Measurements from ENCODE around the gene NLGN2. TPM values are rescaled to one million over a fixed set of nuclear protein-coding genes. Genes with fewer than 3 reads are reported as not detected.
"Not testable (repeated sequence)": the region's sequence is repeated elsewhere in the genome, so short reads cannot be mapped to it uniquely, and the experiment has no call there.

Gene NLGN2
- total and polyA plus RNA-seq, 8 donors: 1.7 to 42.0 (median 6.7) TPM

GRCh38 chr17:7367083-7367482 is 40.6 kb upstream of the NLGN2 start:
- no peaks in the 10 kb centered on the region for H3K4me1 ChIP-seq
- no peak for TF ChIP-seq POLR2AphosphoS5 (IDR thresholded peaks at IDR 0.05)
- no peak for TF ChIP-seq POLR2A (IDR thresholded peaks at IDR 0.05)
- no peak for TF ChIP-seq CTCF (IDR thresholded peaks at IDR 0.05)
- no peak for TF ChIP-seq EP300 (IDR thresholded peaks at IDR 0.05)
- intact Hi-C loops (cut with DNase I; ENCODE audit: low total_unique reads): loop anchor here (10.0 kb wide), 1 partner anchor 58 kb away; the partner anchor contains the start of genes SPEM1, SPEM2 and SPEM3
- H3K27me3 ChIP-seq: peaks cover 0 to 13% (median 0%) of the 10 kb centered on the region in 3 donors
- no peaks in the 10 kb centered on the region for H3K9me3 ChIP-seq
- WGBS, 5 donors: 80 to 85% (median 82%) methylated on average over 7 to 8 of the region's 8 CpGs
- H3K4me3 ChIP-seq: no peak overlapping the region
- no peak for DNase-seq
- no peaks in the 10 kb centered on the region for H3K36me3 ChIP-seq
- H3K27ac ChIP-seq: no peak overlapping the region

- Histone ChIP-seq H3K4me3 (no peak overlapping the region), H3K27me3 (peaks cover 0 to 13% (median 0%) of the 10 kb centered on the region in 3 donors), H3K27ac (no peak overlapping the region), H3K36me3 (no peaks in the 10 kb centered on the region), H3K9me3 (no peaks in the 10 kb centered on the region), H3K4me1 (no peaks in the 10 kb centered on the region)
- DNase-seq: no peak
- WGBS, 5 donors: 64 to 75% (median 71%) methylated on average over 13 of the region's 13 CpGs
- intact Hi-C loops (cut with DNase I; ENCODE audit: low total_unique reads): loop anchor here (10.0 kb wide), 1 partner anchor 57 kb away; the partner anchor contains the start of genes SPEM1, SPEM2 and SPEM3
- TF ChIP-seq POLR2A (IDR thresholded peaks at IDR 0.05): no peak
- TF ChIP-seq POLR2AphosphoS5 (IDR thresholded peaks at IDR 0.05): no peak
- no peak for TF ChIP-seq EP300 (IDR thresholded peaks at IDR 0.05)
- no peak for TF ChIP-seq CTCF (IDR thresholded peaks at IDR 0.05)
Measured at GRCh38 chr17:7367918-7368598, 39.6 kb upstream of the NLGN2 start.

GRCh38 chr17:7368599-7368994 is 39.0 kb upstream of the NLGN2 start:
- intact Hi-C loops (cut with DNase I; ENCODE audit: low total_unique reads): loop anchor here (10.0 kb wide), 1 partner anchor 56 kb away; the partner anchor contains the start of genes SPEM1, SPEM2 and SPEM3
- not testable (repeated sequence) for H3K27ac ChIP-seq, H3K4me3 ChIP-seq, H3K36me3 ChIP-seq, H3K4me1 ChIP-seq, DNase-seq, H3K9me3 ChIP-seq
- 86 to 91% (median 90%) methylated on average over 5 of the region's 5 CpGs for WGBS, 5 donors
- peaks cover 0 to 13% (median 0%) of the 10 kb centered on the region in 3 donors for H3K27me3 ChIP-seq

- intact Hi-C loops (cut with DNase I; ENCODE audit: low total_unique reads): loop anchor here (10.0 kb wide), 1 partner anchor 55 kb away; the partner anchor contains the start of genes SPEM1, SPEM2 and SPEM3
- no peaks in the 10 kb centered on the region for H3K36me3 ChIP-seq
- no peak overlapping the region for H3K4me3 ChIP-seq
- no peaks in the 10 kb centered on the region for H3K9me3 ChIP-seq
- DNase-seq: no peak
- 74 to 79% (median 77%) methylated on average over 5 of the region's 5 CpGs for WGBS, 5 donors
- no peak for TF ChIP-seq EP300 (IDR thresholded peaks at IDR 0.05)
- no peak overlapping the region for H3K27ac ChIP-seq
- peaks cover 0 to 13% (median 0%) of the 10 kb centered on the region in 3 donors for H3K27me3 ChIP-seq
- H3K4me1 ChIP-seq: no peaks in the 10 kb centered on the region
Measured at GRCh38 chr17:7369825-7370224, 37.8 kb upstream of the NLGN2 start.

DNA sequence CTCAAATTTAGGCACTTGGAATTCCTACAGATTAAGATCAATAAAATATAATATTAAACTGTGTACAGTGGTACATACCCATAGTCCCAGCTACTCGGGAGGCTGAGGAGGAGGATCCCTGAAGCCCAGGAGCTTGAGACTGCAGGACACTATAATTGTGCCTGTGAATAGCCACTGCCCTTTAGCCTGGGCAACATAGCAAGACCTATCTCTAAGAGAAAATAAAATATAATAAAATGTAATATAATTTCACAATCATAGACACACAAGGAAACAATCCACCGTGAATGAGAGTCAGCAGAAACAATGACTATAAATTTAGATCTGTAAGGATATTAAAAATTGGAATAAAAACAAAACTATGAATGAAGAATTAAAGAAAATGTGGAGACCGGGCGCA is 36.8 kb upstream of the NLGN2 start:
- intact Hi-C loops (cut with DNase I; ENCODE audit: low total_unique reads): no loop called here
- H3K27me3 ChIP-seq: peaks cover 0 to 13% (median 0%) of the 10 kb centered on the region in 3 donors
- H3K27ac ChIP-seq: no peak overlapping the region
- H3K9me3 ChIP-seq: no peaks in the 10 kb centered on the region
- no peaks in the 10 kb centered on the region for H3K36me3 ChIP-seq
- H3K4me1 ChIP-seq: no peaks in the 10 kb centered on the region
- DNase-seq: no peak
- TF ChIP-seq POLR2AphosphoS5 (IDR thresholded peaks at IDR 0.05) (no peak), POLR2A (IDR thresholded peaks at IDR 0.05) (no peak), CTCF (IDR thresholded peaks at IDR 0.05) (no peak)
- 82 to 90% (median 86%) methylated on average over 4 of the region's 4 CpGs for WGBS, 5 donors
- H3K4me3 ChIP-seq: no peak overlapping the region
